GM12878 (cell line): ENCODE data around the gene CSF3. TPM values are rescaled to one million over a fixed set of nuclear protein-coding genes. Genes with fewer than 3 reads are reported as not detected.

ENCODE experiments used
- ATAC-seq: fragments of 200-7000 bp; cut with Tn5 transposase; 3 replicates; pipeline ENCODE4 v1.9.1; 2020; ENCODE audit warnings: mild to moderate bottlenecking, moderate library complexity
- BruUV-seq: library from RNA; stranded (reverse); fragments of 400-500 nt; replicated peaks from 2 replicates; lab custom pipeline; 2021; lab: Mats Ljungman, UMichigan
- CTCF ChIA-PET: fragments of 300-600 bp; sonication (Branson Sonifier 250); formaldehyde crosslinking; extraction: SDS; loops from one replicate; lab custom pipeline; 2021; ENCODE audit warnings: inconsistent platforms; lab: Yijun Ruan, JAX
- POLR2A ChIA-PET: fragments of 350-600 bp; formaldehyde crosslinking; extraction: SDS; loops from one replicate; lab custom pipeline; 2021; ENCODE audit warnings: inconsistent platforms; lab: Charles Lee
- RAD21 ChIA-PET: fragments of 300-600 bp; sonication (Branson Sonifier 250); formaldehyde crosslinking; loops from one replicate; lab custom pipeline; 2023; ENCODE audit warnings: antibody characterized with exemption; ENCODE audit not compliant: unreplicated experiment; lab: Charles Lee
- SMC1A ChIA-PET: fragments of 300-600 bp; sonication (Branson Sonifier 250); formaldehyde crosslinking; loops from one replicate; lab custom pipeline; 2023; ENCODE audit not compliant: unreplicated experiment, uncharacterized antibody; lab: Charles Lee
- DNase-seq: peaks from one replicate; pipeline ENCODE4 v3.0.0-alpha.2; 2011; ENCODE audit warnings: low read depth, low spot score
- FAIRE-seq: peaks from 3 replicates; lab custom pipeline; 2011; peaks lifted over from hg19 to GRCh38; lab: Jason Lieb, UNC
- H2AFZ ChIP-seq: 2 replicates; pipeline ENCODE4 v1.6.0; 2011; ENCODE audit warnings: low read depth, low read length, control low read depth; ENCODE audit not compliant: control insufficient read depth
- H3K27ac ChIP-seq: 2 replicates; pipeline ENCODE4 v1.5.1; 2011; ENCODE audit warnings: control low read depth; ENCODE audit not compliant: control insufficient read depth, insufficient read depth
- H3K27me3 ChIP-seq, 2 experiments: replicated peaks in 1 of 2; 2 replicates each; pipeline versions ENCODE4 v1.6.0 to v1.6.1; 2011; ENCODE audit warnings: low read length in 1 of 2; ENCODE audit not compliant: control insufficient read depth in 2 of 2, insufficient read depth in 2 of 2
- H3K36me3 ChIP-seq, 2 experiments: 2 replicates each; pipeline ENCODE4 v1.5.1; 2011; ENCODE audit warnings: low read length in 1 of 2; ENCODE audit not compliant: control insufficient read depth in 2 of 2, insufficient read depth in 2 of 2
- H3K4me1 ChIP-seq: 2 replicates; pipeline ENCODE4 v1.6.1; 2011; ENCODE audit warnings: mild to moderate bottlenecking, low read length, moderate library complexity, mixed read lengths; ENCODE audit not compliant: control insufficient read depth, insufficient read depth
- H3K4me2 ChIP-seq: 2 replicates; pipeline ENCODE4 v1.6.0; 2011; ENCODE audit warnings: control low read depth; ENCODE audit not compliant: control insufficient read depth, insufficient read depth
- H3K4me3 ChIP-seq: fragments of 200-600 bp; sonication (generic); 2 replicates; pipeline ENCODE4 v1.5.1; 2016
- H3K79me2 ChIP-seq: 2 replicates; pipeline ENCODE4 v1.6.0; 2011; ENCODE audit warnings: low read length; ENCODE audit not compliant: control insufficient read depth, insufficient read depth
- H3K9ac ChIP-seq: 2 replicates; pipeline ENCODE4 v1.8.0; 2011; ENCODE audit warnings: low read length, control low read depth, mixed read lengths; ENCODE audit not compliant: control insufficient read depth, insufficient read depth
- H3K9me3 ChIP-seq: replicated peaks from 3 replicates; pipeline ENCODE4 v1.5.1; 2011; ENCODE audit warnings: mild to moderate bottlenecking, low read length; ENCODE audit not compliant: control insufficient read depth, insufficient read depth
- H4K20me1 ChIP-seq: 2 replicates; pipeline ENCODE4 v1.6.0; 2011; ENCODE audit not compliant: control insufficient read depth, insufficient read depth
- CHD4 ChIP-seq: fragments of 200-600 bp; sonication (generic); IDR thresholded peaks from 2 replicates; pipeline ENCODE4 v1.6.1; 2016; ENCODE audit warnings: mild to moderate bottlenecking
- E2F4 ChIP-seq: IDR thresholded peaks from 2 replicates; pipeline ENCODE4 v1.6.1; 2012; ENCODE audit warnings: low read depth, low read length, improper control_type of control experiment
- FOXK2 ChIP-seq: fragments of 450-650 bp; IDR thresholded peaks from 2 replicates; pipeline ENCODE4 v1.6.1; 2017; ENCODE audit warnings: mild to moderate bottlenecking, moderate library complexity
- RCOR1 ChIP-seq: conservative IDR thresholded peaks from 2 replicates; pipeline ENCODE4 v1.6.1; 2012; ENCODE audit warnings: low read depth, low read length, improper control_type of control experiment
- SIN3A ChIP-seq: IDR thresholded peaks from 2 replicates; pipeline ENCODE4 v1.6.1; 2012; ENCODE audit warnings: low read depth, low read length, improper control_type of control experiment
- SKIL ChIP-seq: fragments of 450-650 bp; IDR thresholded peaks from 2 replicates; pipeline ENCODE4 v1.6.1; 2017; ENCODE audit warnings: mild to moderate bottlenecking, low read depth, inconsistent platforms; ENCODE audit not compliant: poor library complexity, severe bottlenecking
- SPI1 ChIP-seq: IDR thresholded peaks from 2 replicates; pipeline ENCODE4 v1.6.1; 2011; ENCODE audit warnings: low read depth, mild to moderate bottlenecking, low read length, moderate library complexity, borderline replicate concordance; ENCODE audit not compliant: insufficient read depth
- ZNF384 ChIP-seq: IDR thresholded peaks from 2 replicates; pipeline ENCODE4 v1.6.1; 2012; ENCODE audit warnings: low read depth, mild to moderate bottlenecking, low read length, improper control_type of control experiment, borderline replicate concordance
- WGBS: methylation state at CpG from one replicate; pipeline ENCODE4 v1.1.6; 2016; ENCODE audit warnings: low lambda C conversion rate; ENCODE audit not compliant: insufficient replicate concordance, insufficient coverage; ENCODE audit errors: missing lambda C conversion rate; 5-methylcytosine and 5-hydroxymethylcytosine counted together
- in situ Hi-C: fragments of 300-500 bp; cut with MboI; formaldehyde crosslinking; loops from 9 replicates; pipeline ENCODE4 v1.14.3; 2018; ENCODE audit warnings: mixed read lengths
- intact Hi-C: fragments of 100-400 bp; cut with micrococcal nuclease; formaldehyde crosslinking; loops from one replicate; pipeline ENCODE4 v1.14.2; 2022; ENCODE audit not compliant: unreplicated experiment
- polyA plus RNA-seq, 11 experiments: library from polyadenylated mRNA; depleted of rRNA in 4 of 11; unstranded in 6 of 11; stranded (reverse) in 5 of 11; fragments of >200 nt; fragmentation: Nextera tagmentation in 4 of 11; fragmentation: Illumina TruSeq in 1 of 11; extraction: Ambion mirVana in 4 of 11; extraction: Trizol in 1 of 11; gene quantifications; 1 replicate in 1 of 11; 2 replicates in 10 of 11; pipeline versions ENCODE4 v1.2.1 to v1.2.3, GENCODE V29; 2011 to 2016; ENCODE audit warnings: inconsistent platforms in 2 of 11, missing spikeins in 2 of 11, low read depth in 1 of 11
- total RNA-seq, 4 experiments: library from RNA; depleted of rRNA in 3 of 4; stranded (reverse); fragments of >200 nt in 3 of 4; fragmentation: Illumina TruSeq in 1 of 4; extraction: Trizol in 1 of 4; gene quantifications; 2 replicates each; pipeline versions ENCODE4 v1.2.1 to v1.2.3, GENCODE V29; 2013 to 2021
- TF ChIP-seq, protein P1 (sequence below): fragments of 450-650 bp; IDR thresholded peaks from 2 replicates; pipeline ENCODE4 v1.6.1; 2014; ENCODE audit warnings: mild to moderate bottlenecking

CSF3 gene
- total and polyA plus RNA-seq, 10 of the 15 experiments (the other 5 are each of a cell fraction or from before 2014, with no cell fraction given) = 0.09 to 0.28 (median 0.12) TPM; not detected in 5

GRCh38 chr17:39974433-39974832, 40.8 kb upstream of the CSF3 start:
- Histone ChIP-seq H3K9me3 (no peaks in the 10 kb centered on the region), H3K4me3 (no peak overlapping the region), H2AFZ (no peak overlapping the region), H3K27ac (no peak overlapping the region), H3K79me2 (no peaks in the 10 kb centered on the region), H3K36me3 (no peaks in the 10 kb centered on the region), H3K4me2 (no peak overlapping the region), H3K9ac (no peak overlapping the region), H3K27me3 (peaks cover 0 to 4% of the 10 kb centered on the region in 2 experiments; a peak in 2 of 4 replicates), H3K4me1 (peaks cover 1% of the 10 kb centered on the region; the same call in 1 of the 2 replicates), H4K20me1 (no peaks in the 10 kb centered on the region)
- WGBS = 24% methylated on average over 5 of the region's 5 CpGs
- no peak for FAIRE-seq
- in situ Hi-C loops = no loop called here
- ATAC-seq = no peak
- SMC1A ChIA-PET = interaction anchor here (2.6 kb wide), 1 partner anchor 101 kb away, joined by 19 read pairs; no protein-coding TSS in a partner anchor
- RAD21 ChIA-PET = interaction anchor here (0.9 to 1.8 kb wide), 2 partner anchors 15 to 99 kb away, joined by 3 to 4 read pairs; no protein-coding TSS in a partner anchor
- DNase-seq = no peak
- TF ChIP-seq SPI1 (no peak), SIN3A (no peak), FOXK2 (no peak)
- intact Hi-C loops = no loop called here
- POLR2A ChIA-PET = interaction anchor here (0.6 to 0.7 kb wide), 3 partner anchors 12 to 221 kb away, joined by 4 to 11 read pairs (median 5); partner anchors contain the start of gene GSDMA
- BruUV-seq = no TSS peak
- CTCF ChIA-PET = interaction anchor here (0.6 to 1.1 kb wide), 4 partner anchors 11 to 53 kb away, joined by 3 to 4 read pairs (median 4); no protein-coding TSS in a partner anchor

GRCh38 chr17:39975801-39976200, 39.4 kb upstream of the CSF3 start:
- in situ Hi-C loops = no loop called here
- RAD21 ChIA-PET = interaction anchor here (0.5 to 1.0 kb wide), 3 partner anchors 103 to 197 kb away, joined by 3 read pairs; no protein-coding TSS in a partner anchor
- Histone ChIP-seq H3K9ac (no peak overlapping the region), H3K27ac (no peak overlapping the region), H3K4me2 (no peak overlapping the region), H4K20me1 (no peaks in the 10 kb centered on the region), H3K4me1 (peaks cover 6% of the 10 kb centered on the region), H3K9me3 (no peaks in the 10 kb centered on the region), H3K79me2 (peaks cover 2% of the 10 kb centered on the region), H2AFZ (no peak overlapping the region)
- POLR2A ChIA-PET = interaction anchor here (0.5 to 0.9 kb wide), 3 partner anchors 17 to 232 kb away, joined by 3 to 4 read pairs (median 3); no protein-coding TSS in a partner anchor
- FAIRE-seq (no peak), DNase-seq (no peak)
- no TSS peak for BruUV-seq
- 73% methylated on average over 4 of the region's 4 CpGs for WGBS
- intact Hi-C loops = no loop called here
- TF ChIP-seq E2F4 (no peak), RCOR1 (no peak), ZNF384 (no peak), SKIL (no peak), SIN3A (no peak), CHD4 (no peak)
- TF ChIP-seq, protein P1, sequence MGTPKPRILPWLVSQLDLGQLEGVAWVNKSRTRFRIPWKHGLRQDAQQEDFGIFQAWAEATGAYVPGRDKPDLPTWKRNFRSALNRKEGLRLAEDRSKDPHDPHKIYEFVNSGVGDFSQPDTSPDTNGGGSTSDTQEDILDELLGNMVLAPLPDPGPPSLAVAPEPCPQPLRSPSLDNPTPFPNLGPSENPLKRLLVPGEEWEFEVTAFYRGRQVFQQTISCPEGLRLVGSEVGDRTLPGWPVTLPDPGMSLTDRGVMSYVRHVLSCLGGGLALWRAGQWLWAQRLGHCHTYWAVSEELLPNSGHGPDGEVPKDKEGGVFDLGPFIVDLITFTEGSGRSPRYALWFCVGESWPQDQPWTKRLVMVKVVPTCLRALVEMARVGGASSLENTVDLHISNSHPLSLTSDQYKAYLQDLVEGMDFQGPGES = no peak
- TF ChIP-seq, all 136 proteins: peak for 0
- H3K4me3 ChIP-seq = no peak overlapping the region
- H3K27me3 ChIP-seq = peaks cover 0 to 4% of the 10 kb centered on the region in 2 experiments; a peak in 2 of 4 replicates
- SMC1A ChIA-PET = interaction anchor here (2.0 to 2.8 kb wide), 3 partner anchors 18 to 103 kb away, joined by 8 to 19 read pairs (median 9); no protein-coding TSS in a partner anchor
- H3K36me3 ChIP-seq = no peaks in the 10 kb centered on the region
- CTCF ChIA-PET = interaction anchor here (0.6 to 9.0 kb wide), 6 partner anchors 19 to 354 kb away, joined by 3 to 120 read pairs (median 4); no protein-coding TSS in a partner anchor
- ATAC-seq = no peak
